Measurements from ENCODE around the gene DNAJC11. TPM values are rescaled to one million over a fixed set of nuclear protein-coding genes. Genes with fewer than 3 reads are reported as not detected.
"Not testable (repeated sequence)": the region's sequence is repeated elsewhere in the genome, so short reads cannot be mapped to it uniquely, and the experiment has no call there.

DNAJC11 gene
- total RNA-seq, 2 experiments from 2014 or later: 45.4 to 51.0 TPM

GRCh38 chr1:6657138-6657537 lies 44.5 kb downstream of the DNAJC11 start:
- H3K4me3 Mint-ChIP-seq: no peak overlapping the region

DNA sequence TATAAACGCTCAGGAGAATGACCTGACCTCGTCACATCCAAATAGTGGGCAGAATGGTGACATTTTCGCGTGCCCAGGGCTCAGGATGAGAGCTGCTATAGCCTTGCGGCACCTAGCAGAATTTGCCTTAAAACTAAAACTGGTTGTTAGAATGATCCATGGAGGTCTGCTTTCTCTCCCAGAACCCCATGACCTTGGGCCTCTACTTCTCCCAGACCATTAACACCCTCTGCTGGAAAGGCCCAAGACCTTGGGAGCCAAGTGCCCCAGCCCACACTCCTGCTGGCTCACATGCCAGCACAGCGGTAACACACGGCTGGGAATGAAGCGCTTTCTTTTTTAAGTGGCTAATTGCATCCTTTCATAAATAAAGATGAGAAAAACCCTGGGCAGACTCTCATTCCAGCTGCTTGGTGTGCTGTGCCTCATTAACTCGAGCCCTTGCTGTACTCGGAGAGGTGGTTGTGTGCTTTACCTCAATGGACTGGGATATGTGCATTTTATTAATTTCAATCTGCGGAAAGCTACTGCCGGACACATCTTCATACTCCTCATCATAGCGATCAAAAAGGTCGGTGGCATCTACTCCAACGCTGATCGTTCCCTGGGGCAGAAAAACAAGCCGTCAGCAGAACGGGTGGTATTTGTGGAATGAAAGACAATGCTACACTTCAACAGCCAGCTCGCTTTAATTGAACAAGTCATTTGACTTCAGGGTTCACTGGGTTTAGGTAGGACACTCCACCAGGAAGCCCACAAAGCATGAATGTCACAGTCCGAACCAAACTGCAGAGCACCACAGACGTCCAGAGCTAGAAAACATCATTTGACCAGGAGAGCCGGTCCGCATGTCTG lies 48.0 kb downstream of the DNAJC11 start:
- H3K27ac Mint-ChIP-seq: no peak overlapping the region
- ATAC-seq (no peak), DNase-seq (no peak)
- peaks cover 6% of the 10 kb centered on the region for H3K36me3 Mint-ChIP-seq
- no peak overlapping the region for H3K4me3 Mint-ChIP-seq
- CTCF ChIA-PET: interaction anchor here (0.6 to 1.8 kb wide), 5 partner anchors 7 to 211 kb away, joined by 3 to 5 read pairs (median 4); no protein-coding TSS in a partner anchor
- no peaks in the 10 kb centered on the region for H3K4me1 Mint-ChIP-seq
- H3K27me3 Mint-ChIP-seq: no peaks in the 10 kb centered on the region
- H3K9me3 Mint-ChIP-seq (ENCODE audit: low read depth): no peaks in the 10 kb centered on the region

More at GRCh38 chr1:6657138-6657537, 44.5 kb downstream of the DNAJC11 start:
- Mint-ChIP-seq H3K27me3 (no peaks in the 10 kb centered on the region), H3K27ac (no peak overlapping the region), H3K9me3 (ENCODE audit: low read depth) (no peaks in the 10 kb centered on the region), H3K4me1 (no peaks in the 10 kb centered on the region), H3K36me3 (peaks cover 4% of the 10 kb centered on the region)
- DNase-seq: no peak
- CTCF ChIA-PET: interaction anchor here (0.7 kb wide), 1 partner anchor 62 kb away, joined by 3 read pairs; no protein-coding TSS in a partner anchor
- no peak for ATAC-seq

GRCh38 chr1:6652986-6653385 lies 48.6 kb downstream of the DNAJC11 start:
- no peaks in the 10 kb centered on the region for H3K27me3 Mint-ChIP-seq
- H3K9me3 Mint-ChIP-seq (ENCODE audit: low read depth): no peaks in the 10 kb centered on the region
- no peak overlapping the region for H3K4me3 Mint-ChIP-seq
- H3K27ac Mint-ChIP-seq: no peak overlapping the region
- ATAC-seq: no peak
- H3K4me1 Mint-ChIP-seq: no peaks in the 10 kb centered on the region
- CTCF ChIA-PET: no interaction called here
- H3K36me3 Mint-ChIP-seq: peaks cover 6% of the 10 kb centered on the region
- no peak for DNase-seq

GRCh38 chr1:6651909-6652308 lies 49.7 kb downstream of the DNAJC11 start:
- Mint-ChIP-seq H3K4me3 (no peak overlapping the region), H3K36me3 (peaks cover 6% of the 10 kb centered on the region), H3K9me3 (ENCODE audit: low read depth) (no peaks in the 10 kb centered on the region), H3K4me1 (no peaks in the 10 kb centered on the region), H3K27me3 (no peaks in the 10 kb centered on the region), H3K27ac (no peak overlapping the region)
- no peak for DNase-seq
- no peak for ATAC-seq
- CTCF ChIA-PET: no interaction called here

DNA sequence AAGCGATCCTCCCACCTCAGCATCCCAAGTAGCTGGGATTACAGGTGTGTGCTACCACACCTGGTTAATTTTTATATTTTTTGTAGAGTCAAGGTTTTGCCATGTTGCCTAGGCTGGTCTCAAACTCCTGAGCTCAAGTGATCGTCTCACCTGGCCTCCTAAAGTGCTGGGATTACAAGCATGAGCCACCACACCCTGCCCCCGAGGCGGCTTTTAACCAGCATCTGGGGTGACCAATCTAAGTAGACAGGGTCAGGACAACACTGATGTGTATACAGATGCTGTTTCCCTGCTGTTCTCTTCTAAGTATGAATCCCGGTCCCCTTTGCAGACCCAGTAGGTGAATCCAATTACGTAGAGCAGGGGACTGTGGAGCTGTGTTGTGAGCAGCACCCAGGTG lies 53.1 kb downstream of the DNAJC11 start:
- H3K4me1 Mint-ChIP-seq: no peaks in the 10 kb centered on the region
- H3K36me3 Mint-ChIP-seq: peaks cover 6% of the 10 kb centered on the region
- H3K27ac Mint-ChIP-seq: no peak overlapping the region
- no peak overlapping the region for H3K4me3 Mint-ChIP-seq
- CTCF ChIA-PET: no interaction called here
- no peak for ATAC-seq
- no peaks in the 10 kb centered on the region for H3K9me3 Mint-ChIP-seq (ENCODE audit: low read depth)
- no peaks in the 10 kb centered on the region for H3K27me3 Mint-ChIP-seq
- no peak for DNase-seq

DNA sequence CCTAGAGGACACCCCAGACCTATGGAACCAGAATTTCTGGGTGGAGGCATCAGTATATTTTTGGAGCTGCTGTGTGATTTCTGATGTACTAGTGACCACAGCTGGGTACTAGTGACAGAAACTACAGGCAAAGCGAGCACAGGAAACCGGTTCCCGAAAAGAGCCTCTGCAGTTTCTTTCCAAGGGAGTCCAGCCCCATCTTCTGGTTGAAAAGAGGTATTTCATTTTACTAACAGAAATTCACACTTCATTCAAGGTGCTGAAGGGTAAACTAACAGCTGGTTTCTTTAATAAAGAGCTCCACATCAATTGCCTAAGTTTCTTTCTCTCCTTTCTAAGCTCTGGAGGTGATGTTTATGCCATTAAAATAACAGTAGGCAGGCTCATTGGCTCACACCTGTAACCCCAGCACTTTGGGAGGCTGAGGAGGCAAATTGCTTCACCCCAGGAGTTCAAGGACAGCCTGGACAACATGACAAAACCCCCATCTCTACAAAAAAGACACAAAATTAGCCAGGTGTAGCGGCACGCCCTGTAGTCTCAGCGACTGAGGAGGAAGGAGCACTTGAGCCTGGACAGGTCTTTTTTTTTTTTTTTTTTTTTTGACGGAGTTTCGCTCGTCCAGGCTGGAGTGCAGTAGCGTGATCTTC lies 55.0 kb downstream of the DNAJC11 start:
- Mint-ChIP-seq H3K36me3 (peaks cover 8% of the 10 kb centered on the region), H3K9me3 (ENCODE audit: low read depth) (no peaks in the 10 kb centered on the region), H3K4me3 (no peak overlapping the region), H3K27ac (no peak overlapping the region), H3K4me1 (no peaks in the 10 kb centered on the region), H3K27me3 (no peaks in the 10 kb centered on the region)
- DNase-seq: no peak
- ATAC-seq: peak; percentile 64
- CTCF ChIA-PET: interaction anchor here (0.7 to 3.2 kb wide), 22 partner anchors 8 to 206 kb away, joined by 3 to 29 read pairs (median 5); partner anchors contain the start of genes NOL9 and TAS1R1

GRCh38 chr1:6645018-6645417 lies 56.6 kb downstream of the DNAJC11 start:
- no peak for ATAC-seq

DNA sequence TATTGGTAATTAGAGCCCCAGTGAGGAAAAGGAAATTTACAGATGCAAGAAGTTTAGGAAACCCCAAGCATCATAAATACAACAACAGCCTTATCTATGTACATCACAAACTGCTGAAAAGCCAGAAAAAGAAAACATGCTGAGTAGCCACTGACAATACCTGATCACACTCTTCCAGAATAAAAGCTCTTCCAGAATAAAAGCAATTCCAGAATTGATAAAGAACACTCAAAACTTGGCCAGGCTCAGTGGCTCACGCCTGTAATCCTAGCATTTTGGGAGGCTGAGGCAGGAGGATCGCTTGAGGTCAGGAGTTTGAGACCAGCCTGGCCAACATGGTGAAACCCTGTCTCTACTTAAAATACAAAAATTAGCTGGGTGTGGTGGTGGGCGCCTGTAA lies 60.7 kb downstream of the DNAJC11 start:
- H3K4me1 Mint-ChIP-seq; H3K36me3 Mint-ChIP-seq; H3K27ac Mint-ChIP-seq; ATAC-seq; DNase-seq; H3K27me3 Mint-ChIP-seq; H3K9me3 Mint-ChIP-seq (ENCODE audit: low read depth); H3K4me3 Mint-ChIP-seq: not testable (repeated sequence)
- CTCF ChIA-PET: interaction anchor here (0.6 to 1.5 kb wide), 2 partner anchors 20 to 209 kb away, joined by 3 read pairs; no protein-coding TSS in a partner anchor

More at GRCh38 chr1:6645018-6645417, 56.6 kb downstream of the DNAJC11 start:
- no peak overlapping the region for H3K27ac Mint-ChIP-seq
- no peaks in the 10 kb centered on the region for H3K9me3 Mint-ChIP-seq (ENCODE audit: low read depth)
- no peaks in the 10 kb centered on the region for H3K4me1 Mint-ChIP-seq
- H3K4me3 Mint-ChIP-seq: no peak overlapping the region
- H3K27me3 Mint-ChIP-seq: no peaks in the 10 kb centered on the region
- CTCF ChIA-PET: interaction anchor here (1.3 to 3.2 kb wide), 6 partner anchors 9 to 161 kb away, joined by 3 to 29 read pairs (median 6); partner anchors contain the start of genes NOL9 and TAS1R1
- H3K36me3 Mint-ChIP-seq: peaks cover 6% of the 10 kb centered on the region
- DNase-seq: no peak

- no peak overlapping the region for H3K4me3 Mint-ChIP-seq
- H3K4me1 Mint-ChIP-seq: no peaks in the 10 kb centered on the region
- H3K9me3 Mint-ChIP-seq (ENCODE audit: low read depth): no peaks in the 10 kb centered on the region
- CTCF ChIA-PET: interaction anchor here (2.8 kb wide), 1 partner anchor 9 kb away, joined by 13 read pairs; no protein-coding TSS in a partner anchor
- H3K36me3 Mint-ChIP-seq: peaks cover 10% of the 10 kb centered on the region
- DNase-seq (no peak), ATAC-seq (no peak)
- H3K27me3 Mint-ChIP-seq: no peaks in the 10 kb centered on the region
- H3K27ac Mint-ChIP-seq: no peak overlapping the region
These were observed 63.4 kb downstream of the DNAJC11 start for GRCh38 chr1:6638226-6638625.

DNA sequence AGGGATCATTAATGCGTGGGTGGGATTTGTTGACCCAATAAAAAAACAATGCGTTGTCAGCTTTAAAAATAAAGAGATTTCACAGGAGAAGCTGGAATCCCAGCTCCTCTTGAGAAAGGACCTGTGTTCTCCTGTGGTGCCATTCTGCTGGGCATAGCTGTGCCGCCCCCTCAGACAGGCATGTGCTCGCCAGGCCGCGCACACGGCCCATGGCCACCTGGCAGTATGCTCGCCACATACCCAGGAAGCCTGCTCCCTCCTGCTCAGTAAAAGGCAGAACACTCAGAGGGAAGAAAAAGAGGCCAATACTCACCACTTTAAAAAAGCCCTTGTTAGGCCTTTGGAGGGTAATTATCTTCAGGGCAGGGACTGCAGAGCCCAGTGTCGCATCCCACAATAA lies 63.8 kb downstream of the DNAJC11 start:
- peaks cover 13% of the 10 kb centered on the region for H3K36me3 Mint-ChIP-seq
- no peaks in the 10 kb centered on the region for H3K9me3 Mint-ChIP-seq (ENCODE audit: low read depth)
- no peak overlapping the region for H3K27ac Mint-ChIP-seq
- H3K4me3 Mint-ChIP-seq: no peak overlapping the region
- no peak for ATAC-seq
- no peaks in the 10 kb centered on the region for H3K4me1 Mint-ChIP-seq
- no peak for DNase-seq
- CTCF ChIA-PET: interaction anchor here (2.8 kb wide), 1 partner anchor 9 kb away, joined by 13 read pairs; no protein-coding TSS in a partner anchor
- no peaks in the 10 kb centered on the region for H3K27me3 Mint-ChIP-seq

DNA sequence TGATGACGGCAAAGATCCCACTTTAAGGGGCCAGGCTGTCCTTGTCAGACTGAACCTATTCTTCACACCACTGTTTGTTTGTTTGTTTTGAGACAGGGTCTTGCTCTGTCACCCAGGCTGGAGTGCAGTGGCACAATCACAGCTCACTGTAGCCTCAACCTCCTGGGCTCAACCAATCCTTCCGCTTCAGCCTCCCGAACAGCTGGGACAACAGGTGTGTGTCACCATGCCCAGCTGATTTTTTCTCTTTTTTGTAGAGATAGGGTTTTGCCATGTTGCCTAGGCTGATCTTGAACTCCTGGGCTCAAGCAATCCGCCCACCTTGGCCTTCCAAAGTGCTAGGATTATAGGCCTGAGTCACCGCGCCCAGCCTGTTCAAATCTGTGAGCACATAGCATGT lies 64.8 kb downstream of the DNAJC11 start:
- H3K9me3 Mint-ChIP-seq (ENCODE audit: low read depth); H3K4me3 Mint-ChIP-seq; H3K27me3 Mint-ChIP-seq; H3K4me1 Mint-ChIP-seq; DNase-seq; ATAC-seq: not testable (repeated sequence)
- Mint-ChIP-seq H3K36me3 (peaks cover 10% of the 10 kb centered on the region), H3K27ac (peak overlapping the region; percentile 20)
- CTCF ChIA-PET: interaction anchor here (2.8 kb wide), 1 partner anchor 10 kb away, joined by 13 read pairs; no protein-coding TSS in a partner anchor

DNA sequence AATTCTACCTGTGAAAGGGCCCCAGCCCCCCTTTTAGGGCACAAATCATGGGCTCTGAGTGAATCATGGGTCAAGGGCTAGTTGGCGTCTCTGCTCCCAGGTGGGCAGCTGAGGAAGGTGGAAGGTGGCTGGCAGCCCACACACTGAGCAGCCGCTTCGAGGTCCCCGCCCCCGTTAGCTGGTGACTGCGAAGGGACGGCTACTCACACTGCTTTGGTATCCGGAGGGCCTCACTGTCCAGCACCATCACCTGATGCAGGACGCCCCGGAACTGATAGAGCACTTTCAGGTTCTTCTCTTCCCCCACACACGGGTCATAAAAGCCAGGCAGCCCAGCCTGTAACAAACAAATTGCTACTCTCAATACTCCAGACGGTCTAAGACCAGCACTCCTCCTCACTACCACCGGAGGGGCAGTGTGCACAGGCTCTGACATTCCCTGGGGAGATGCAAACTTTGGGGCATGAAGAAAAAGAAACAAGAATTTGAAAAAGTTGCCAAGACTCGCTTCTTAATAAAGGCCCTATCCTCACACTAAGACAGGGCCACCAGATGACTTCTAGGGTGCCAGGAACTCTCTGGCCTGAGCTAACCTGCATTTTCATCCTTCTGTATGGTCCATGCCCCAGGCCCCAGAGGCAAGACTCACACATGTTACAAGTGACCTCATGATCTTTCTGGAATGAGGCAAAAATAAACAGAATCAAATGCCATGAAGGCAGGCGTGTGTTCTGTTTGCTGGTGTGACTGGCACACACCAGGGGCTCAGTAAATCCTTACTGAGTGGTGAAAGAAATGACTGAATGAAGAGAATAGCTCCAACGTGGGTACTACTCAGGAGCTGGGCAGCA lies 65.5 kb downstream of the DNAJC11 start:
- no peaks in the 10 kb centered on the region for H3K9me3 Mint-ChIP-seq (ENCODE audit: low read depth)
- DNase-seq (no peak), ATAC-seq (no peak)
- no peak overlapping the region for H3K27ac Mint-ChIP-seq
- CTCF ChIA-PET: interaction anchor here (2.8 kb wide), 1 partner anchor 11 kb away, joined by 13 read pairs; no protein-coding TSS in a partner anchor
- H3K4me1 Mint-ChIP-seq: no peaks in the 10 kb centered on the region
- H3K27me3 Mint-ChIP-seq: no peaks in the 10 kb centered on the region
- H3K36me3 Mint-ChIP-seq: peaks cover 9% of the 10 kb centered on the region
- no peak overlapping the region for H3K4me3 Mint-ChIP-seq

Data from activated CD8-positive, alpha-beta memory T cell treated with anti-CD3 and anti-CD28 coated beads, Interleukin-2, amount 10 ng/mL, durations not matched to agents 7 days and 5 days (primary cell).